GM18526 (cell line): ENCODE measurements around the gene ZMPSTE24.

Experiments used
- POLR2A ChIP-seq: IDR thresholded peaks from 3 replicates; pipeline ENCODE4 v1.6.1; 2011; ENCODE audit not compliant: insufficient read length; ENCODE audit errors: extremely low read depth

ZMPSTE24 gene

DNA sequence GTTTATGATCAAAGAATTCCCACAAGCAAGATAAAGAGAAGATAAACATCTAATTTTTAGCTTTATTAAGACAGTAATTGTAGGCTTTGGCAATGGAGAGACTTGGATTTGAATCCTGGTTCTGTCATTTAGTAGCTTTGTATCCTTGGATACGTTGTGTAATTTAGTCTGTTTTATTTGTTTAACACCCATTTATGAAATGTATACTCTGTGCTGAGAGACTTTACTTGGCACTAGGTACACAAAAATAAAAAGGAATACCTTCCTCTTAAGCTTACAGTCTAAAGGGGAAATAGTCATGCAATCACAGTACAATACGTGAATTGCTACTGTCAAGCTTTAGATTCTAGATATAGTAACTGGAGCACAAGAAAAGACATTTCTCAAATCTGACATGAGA is 23.8 kb downstream of the ZMPSTE24 start:
- TF ChIP-seq POLR2A, result no peak

DNA sequence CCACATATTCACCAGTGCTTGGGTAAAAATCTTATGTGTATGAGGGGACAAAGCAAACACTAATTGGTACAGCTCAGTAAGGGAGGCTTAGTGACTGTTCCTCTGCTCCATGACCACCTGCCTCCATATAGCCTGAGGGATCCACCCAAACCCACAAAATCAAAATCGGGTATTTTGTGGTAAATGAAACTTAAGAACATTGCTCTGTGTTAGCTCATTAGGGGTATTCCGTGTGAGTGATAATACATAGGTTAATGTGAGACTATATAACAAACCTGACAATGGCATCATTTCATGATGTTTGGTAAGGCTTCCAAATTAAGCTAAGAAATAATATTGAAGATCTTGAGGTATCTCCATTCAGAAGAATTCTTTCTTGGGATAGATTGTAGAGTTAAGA is 33.3 kb downstream of the ZMPSTE24 start:
- TF ChIP-seq POLR2A, result no peak

DNA sequence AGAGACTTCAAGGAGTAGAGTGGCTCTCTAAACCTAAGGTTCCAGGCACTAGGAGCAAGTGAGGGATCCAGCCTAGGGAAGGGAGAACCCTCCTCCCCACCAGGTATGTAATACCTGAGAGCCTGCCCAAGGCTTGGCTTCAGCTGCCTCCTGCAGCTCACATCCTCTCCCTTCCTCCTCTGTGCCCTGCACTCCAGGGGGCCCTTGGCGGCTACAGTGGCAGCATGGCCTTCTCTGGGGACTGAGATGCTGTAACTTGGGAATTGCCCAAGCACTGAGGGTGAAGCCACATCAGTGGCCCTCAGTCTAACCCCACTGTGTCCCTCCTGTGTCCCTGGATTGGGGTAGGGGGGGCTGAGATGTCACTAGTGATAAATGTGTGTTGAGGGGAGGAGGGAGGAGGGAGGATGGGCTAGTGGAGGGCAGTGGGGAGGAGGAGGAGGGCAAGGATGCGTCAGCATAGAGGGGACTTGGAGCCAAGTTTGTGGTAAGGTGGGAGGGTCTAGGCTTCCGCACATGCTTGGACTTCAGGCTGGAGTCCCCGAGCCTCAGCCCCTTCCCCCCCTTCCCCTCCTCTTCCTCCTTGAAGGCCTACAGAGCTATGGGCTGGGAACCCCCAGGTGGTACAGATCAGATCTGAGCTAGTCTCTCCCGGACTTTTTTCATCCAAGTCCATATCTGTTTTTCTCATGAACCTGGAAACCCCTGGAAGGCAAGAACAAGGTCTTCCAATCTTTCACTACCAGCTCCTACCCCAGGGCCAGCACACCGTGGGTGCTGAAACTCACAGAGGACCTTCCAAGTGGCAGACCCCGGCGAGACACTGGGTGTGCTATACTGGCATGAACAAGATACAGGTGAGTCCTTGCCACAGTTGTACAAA is 41.6 kb downstream of the ZMPSTE24 start:
- TF ChIP-seq POLR2A, result no peak

- no peak for TF ChIP-seq POLR2A
Observed at GRCh38 chr1:40300249-40300567, 42.2 kb downstream of the ZMPSTE24 start.

GRCh38 chr1:40300651-40301050 is 42.6 kb downstream of the ZMPSTE24 start:
- no peak for TF ChIP-seq POLR2A

GRCh38 chr1:40301066-40301465 is 43.0 kb downstream of the ZMPSTE24 start:
- no peak for TF ChIP-seq POLR2A

DNA sequence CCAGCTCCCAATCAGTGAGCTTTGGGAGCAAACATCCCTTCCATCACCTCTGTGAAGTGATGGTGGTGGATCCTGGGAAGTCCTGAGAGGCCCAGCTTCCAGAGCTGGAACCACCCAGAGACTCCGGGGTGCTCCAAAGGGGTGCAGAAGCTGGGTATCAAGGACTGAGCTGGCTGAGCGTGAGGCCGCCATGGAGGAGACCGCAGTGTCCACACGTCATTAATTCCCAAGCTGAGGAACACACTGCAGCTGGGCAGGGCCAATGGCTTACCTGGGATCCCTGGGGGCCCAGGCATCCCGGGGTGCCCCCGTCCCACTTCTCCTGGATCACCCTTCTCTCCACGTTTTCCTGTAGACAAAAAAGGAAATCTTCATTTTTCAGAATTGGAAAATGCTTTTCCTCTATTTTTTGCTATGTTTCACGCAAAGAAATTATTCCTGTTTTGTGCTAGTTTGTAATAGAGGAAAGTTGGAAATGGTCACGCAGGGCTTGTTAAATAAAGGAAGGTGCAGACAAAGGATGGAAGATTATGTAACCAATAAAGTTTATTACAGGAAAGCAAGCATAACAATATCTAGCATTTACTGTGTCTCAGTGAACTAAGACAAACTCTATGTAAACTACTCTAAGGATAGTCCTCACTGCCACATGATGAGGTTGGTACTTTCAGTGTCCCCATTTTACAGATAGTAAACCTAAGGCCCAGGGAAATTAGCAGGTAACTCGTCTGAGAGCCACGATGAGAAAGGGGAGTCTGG is 43.7 kb downstream of the ZMPSTE24 start:
- no peak for TF ChIP-seq POLR2A

GRCh38 chr1:40302475-40302874 is 44.4 kb downstream of the ZMPSTE24 start:
- TF ChIP-seq POLR2A, result no peak

GRCh38 chr1:40303051-40303771 is 45.2 kb downstream of the ZMPSTE24 start:
- TF ChIP-seq POLR2A, result no peak

DNA sequence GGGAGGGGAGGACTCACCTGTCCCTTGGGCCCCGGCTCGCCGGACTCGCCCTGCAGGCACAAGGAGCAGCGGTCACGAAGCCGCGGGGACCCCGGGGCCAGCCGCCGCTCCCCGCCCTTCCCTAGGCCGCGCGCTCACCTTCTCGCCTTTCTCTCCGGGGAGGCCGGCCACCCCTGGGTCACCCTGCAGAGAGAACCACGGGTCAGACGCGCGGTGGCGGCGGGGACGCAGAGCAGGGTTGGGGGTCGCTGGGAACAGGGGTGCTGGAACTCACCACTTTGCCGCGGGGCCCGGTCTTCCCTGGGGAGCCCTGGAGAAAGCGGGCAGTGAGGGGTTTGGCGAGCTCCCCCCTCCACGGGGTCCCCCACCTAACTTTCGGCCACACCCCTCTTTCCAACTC is 45.8 kb downstream of the ZMPSTE24 start:
- TF ChIP-seq POLR2A, result no peak

DNA sequence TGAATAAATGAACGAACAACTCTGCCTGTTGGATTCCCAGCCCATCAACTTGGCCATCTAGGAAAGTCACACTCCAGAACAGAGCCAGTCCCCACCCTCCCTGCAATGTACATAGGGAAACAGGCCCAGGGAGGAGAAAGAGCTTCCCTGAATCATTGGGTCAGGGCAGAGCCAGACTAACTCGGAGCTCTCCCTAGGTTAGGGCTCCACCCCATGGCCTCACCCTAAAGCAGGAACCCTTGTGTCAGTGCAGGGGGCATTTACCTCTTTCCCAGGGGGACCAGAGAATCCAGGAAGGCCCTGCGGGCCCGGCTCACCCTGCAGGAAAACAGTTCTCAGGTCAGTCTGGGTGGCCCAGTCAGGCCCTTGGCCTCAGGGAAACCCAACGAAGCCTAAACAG is 47.4 kb downstream of the ZMPSTE24 start:
- TF ChIP-seq POLR2A, result no peak

- no peak for TF ChIP-seq POLR2A
Observed at GRCh38 chr1:40305871-40306270, 47.8 kb downstream of the ZMPSTE24 start.

- no peak for TF ChIP-seq POLR2A
Observed at GRCh38 chr1:40306296-40306695, 48.3 kb downstream of the ZMPSTE24 start.

GRCh38 chr1:40307186-40307585 is 49.1 kb downstream of the ZMPSTE24 start:
- TF ChIP-seq POLR2A, result no peak

GRCh38 chr1:40308036-40308727 is 50.1 kb downstream of the ZMPSTE24 start:
- TF ChIP-seq POLR2A, result no peak
